ENCODE data around the gene ATXN10. TPM values are rescaled to one million over a fixed set of nuclear protein-coding genes. Genes with fewer than 3 reads are reported as not detected.
"Not testable (repeated sequence)": the region's sequence is repeated elsewhere in the genome, so short reads cannot be mapped to it uniquely, and the experiment has no call there.

The ATXN10 gene
- total RNA-seq, 4 donors from 2014 or later: 78.5 to 152 (median 113) TPM

- Histone ChIP-seq H3K9me3 (no peaks in the 10 kb centered on the region), H3K4me3 (no peak overlapping the region), H3K4me1 (peaks cover 8 to 76% (median 11%) of the 10 kb centered on the region in 3 donors), H3K27ac (no peak overlapping the region), H3K27me3 (no peaks in the 10 kb centered on the region), H3K36me3 (no peaks in the 10 kb centered on the region)
- WGBS, 2 donors (ENCODE audit: low coverage in 1 of 2): 67 to 86% methylated on average over 1 to 4 of the region's 4 CpGs
- no peak for TF ChIP-seq CTCF (IDR thresholded peaks at IDR 0.05)
- TF ChIP-seq EP300 (IDR thresholded peaks at IDR 0.05): no peak
- TF ChIP-seq POLR2A (IDR thresholded peaks at IDR 0.05): no peak
- TF ChIP-seq POLR2AphosphoS5 (IDR thresholded peaks at IDR 0.05): no peak
- ATAC-seq: no peak
These were observed 10.4 kb downstream of the ATXN10 start for GRCh38 chr22:45682064-45682463.

- H3K9me3 ChIP-seq, H3K4me3 ChIP-seq, H3K27me3 ChIP-seq, H3K36me3 ChIP-seq, H3K27ac ChIP-seq, ATAC-seq: not testable (repeated sequence)
- peaks cover 8 to 76% (median 13%) of the 10 kb centered on the region in 3 donors for H3K4me1 ChIP-seq
- WGBS, 2 donors (ENCODE audit: low coverage in 1 of 2): 77% methylated on average over 4 of the region's 5 CpGs; no CpG with 5 or more reads in 1 of the 2 donors
These were observed 11.1 kb downstream of the ATXN10 start for GRCh38 chr22:45682773-45683172.

- no peak overlapping the region for H3K4me3 ChIP-seq
- no peaks in the 10 kb centered on the region for H3K27me3 ChIP-seq
- no peaks in the 10 kb centered on the region for H3K9me3 ChIP-seq
- TF ChIP-seq POLR2AphosphoS5 (IDR thresholded peaks at IDR 0.05) (no peak), POLR2A (IDR thresholded peaks at IDR 0.05) (no peak), CTCF (IDR thresholded peaks at IDR 0.05) (no peak), EP300 (IDR thresholded peaks at IDR 0.05) (no peak)
- H3K27ac ChIP-seq: no peak overlapping the region
- peaks cover 8 to 81% (median 18%) of the 10 kb centered on the region in 3 donors for H3K4me1 ChIP-seq
- ATAC-seq: no peak
- WGBS, 2 donors (ENCODE audit: low coverage in 1 of 2): 74 to 79% methylated on average over 4 to 6 of the region's 6 CpGs
- H3K36me3 ChIP-seq: no peaks in the 10 kb centered on the region
These were observed 11.6 kb downstream of the ATXN10 start for GRCh38 chr22:45683248-45683647.

GRCh38 chr22:45683680-45684079 is 12.0 kb downstream of the ATXN10 start:
- H3K27ac ChIP-seq: no peak overlapping the region
- no peaks in the 10 kb centered on the region for H3K9me3 ChIP-seq
- no peak for ATAC-seq
- H3K27me3 ChIP-seq: no peaks in the 10 kb centered on the region
- no peak for TF ChIP-seq EP300 (IDR thresholded peaks at IDR 0.05)
- TF ChIP-seq POLR2AphosphoS5 (IDR thresholded peaks at IDR 0.05): no peak
- TF ChIP-seq CTCF (IDR thresholded peaks at IDR 0.05): no peak
- TF ChIP-seq POLR2A (IDR thresholded peaks at IDR 0.05): no peak
- H3K36me3 ChIP-seq: no peaks in the 10 kb centered on the region
- peaks cover 8 to 85% (median 21%) of the 10 kb centered on the region in 3 donors for H3K4me1 ChIP-seq
- 94 to 97% methylated on average over 2 of the region's 2 CpGs for WGBS, 2 donors (ENCODE audit: low coverage in 1 of 2)
- no peak overlapping the region for H3K4me3 ChIP-seq

GRCh38 chr22:45684169-45684568 is 12.5 kb downstream of the ATXN10 start:
- no peak overlapping the region for H3K27ac ChIP-seq
- WGBS, 2 donors (ENCODE audit: low coverage in 1 of 2): 81 to 83% methylated on average over 4 of the region's 4 CpGs
- peaks cover 11 to 90% (median 21%) of the 10 kb centered on the region in 3 donors for H3K4me1 ChIP-seq
- ATAC-seq: no peak
- no peak for TF ChIP-seq EP300 (IDR thresholded peaks at IDR 0.05)
- TF ChIP-seq POLR2A (IDR thresholded peaks at IDR 0.05): no peak
- no peak for TF ChIP-seq POLR2AphosphoS5 (IDR thresholded peaks at IDR 0.05)
- TF ChIP-seq CTCF (IDR thresholded peaks at IDR 0.05): no peak
- H3K27me3 ChIP-seq: no peaks in the 10 kb centered on the region
- no peaks in the 10 kb centered on the region for H3K9me3 ChIP-seq
- no peaks in the 10 kb centered on the region for H3K36me3 ChIP-seq
- no peak overlapping the region for H3K4me3 ChIP-seq

All from gastroesophageal sphincter (tissue), 4 donors.